KOPT-K1 (cell line): ENCODE data around the gene RNPC3.
"Not testable (repeated sequence)": the region's sequence is repeated elsewhere in the genome, so short reads cannot be mapped to it uniquely, and the experiment has no call there.

ENCODE experiments used
- H3K27ac ChIP-seq: fragments of 200-600 bp; sonication (generic); 2 replicates; pipeline ENCODE4 v1.5.1; 2016; ENCODE audit warnings: antibody characterized with exemption, mild to moderate bottlenecking, low read depth, low read length; ENCODE audit not compliant: poor library complexity, severe bottlenecking
- H3K36me3 ChIP-seq: fragments of 200-600 bp; sonication (generic); 2 replicates; pipeline ENCODE4 v1.5.1; 2017; ENCODE audit warnings: antibody characterized with exemption, mild to moderate bottlenecking, low read length, moderate library complexity; ENCODE audit not compliant: insufficient read depth
- H3K9me3 ChIP-seq: fragments of 200-600 bp; sonication (generic); 2 replicates; pipeline ENCODE4 v1.5.1; 2017; ENCODE audit warnings: antibody characterized with exemption, low read length, mild to moderate bottlenecking; ENCODE audit not compliant: insufficient read depth, poor library complexity, severe bottlenecking

The RNPC3 gene

GRCh38 chr1:103525114-103525606 is 339 bp upstream of the RNPC3 start:
- no peak overlapping the region for H3K27ac ChIP-seq
- H3K9me3 ChIP-seq: no peaks in the 10 kb centered on the region
- peaks cover 25% of the 10 kb centered on the region for H3K36me3 ChIP-seq

- H3K36me3 ChIP-seq: peaks cover 46% of the 10 kb centered on the region
- no peaks in the 10 kb centered on the region for H3K9me3 ChIP-seq
- H3K27ac ChIP-seq: no peak overlapping the region
Observed at GRCh38 chr1:103527331-103527730, 1.8 kb downstream of the RNPC3 start.

- no peak overlapping the region for H3K27ac ChIP-seq
- H3K9me3 ChIP-seq: no peaks in the 10 kb centered on the region
- H3K36me3 ChIP-seq: peaks cover 70% of the 10 kb centered on the region
Observed at GRCh38 chr1:103529746-103530145, 4.2 kb downstream of the RNPC3 start.

GRCh38 chr1:103538226-103538625 is 12.7 kb downstream of the RNPC3 start:
- no peaks in the 10 kb centered on the region for H3K9me3 ChIP-seq
- H3K36me3 ChIP-seq: peaks cover 93% of the 10 kb centered on the region
- no peak overlapping the region for H3K27ac ChIP-seq

GRCh38 chr1:103541431-103541830 is 15.9 kb downstream of the RNPC3 start:
- Histone ChIP-seq H3K36me3 (peaks cover 90% of the 10 kb centered on the region), H3K27ac (no peak overlapping the region), H3K9me3 (no peaks in the 10 kb centered on the region)

GRCh38 chr1:103546496-103546895 is 21.0 kb downstream of the RNPC3 start:
- H3K36me3 ChIP-seq: peaks cover 81% of the 10 kb centered on the region
- H3K27ac ChIP-seq: no peak overlapping the region
- no peaks in the 10 kb centered on the region for H3K9me3 ChIP-seq

GRCh38 chr1:103547840-103548239 is 22.3 kb downstream of the RNPC3 start:
- Histone ChIP-seq H3K9me3 (no peaks in the 10 kb centered on the region), H3K36me3 (peaks cover 83% of the 10 kb centered on the region), H3K27ac (no peak overlapping the region)

GRCh38 chr1:103560427-103560826 is 34.9 kb downstream of the RNPC3 start:
- Histone ChIP-seq H3K27ac (no peak overlapping the region), H3K9me3 (no peaks in the 10 kb centered on the region)

GRCh38 chr1:103561124-103561523 is 35.6 kb downstream of the RNPC3 start:
- H3K36me3 ChIP-seq, H3K27ac ChIP-seq, H3K9me3 ChIP-seq: not testable (repeated sequence)

More at GRCh38 chr1:103560427-103560826, 34.9 kb downstream of the RNPC3 start:
- peaks cover 12% of the 10 kb centered on the region for H3K36me3 ChIP-seq

GRCh38 chr1:103561643-103562395 is 36.3 kb downstream of the RNPC3 start:
- Histone ChIP-seq H3K27ac (no peak overlapping the region), H3K9me3 (no peaks in the 10 kb centered on the region), H3K36me3 (peaks cover 5% of the 10 kb centered on the region; the same call in 1 of the 2 replicates)

- Histone ChIP-seq H3K36me3 (no peaks in the 10 kb centered on the region), H3K27ac (no peak overlapping the region), H3K9me3 (no peaks in the 10 kb centered on the region)
Observed at GRCh38 chr1:103563056-103563455, 37.6 kb downstream of the RNPC3 start.

- Histone ChIP-seq H3K27ac (no peak overlapping the region), H3K9me3 (no peaks in the 10 kb centered on the region), H3K36me3 (no peaks in the 10 kb centered on the region)
Observed at GRCh38 chr1:103569493-103569892, 44.0 kb downstream of the RNPC3 start.

- not testable (repeated sequence) for H3K27ac ChIP-seq, H3K36me3 ChIP-seq, H3K9me3 ChIP-seq
Observed at GRCh38 chr1:103571289-103571688, 45.8 kb downstream of the RNPC3 start, which contains the start of gene AMY2B. Gene AMY2B, plus strand, starts transcription at chr1:103571589. Its CDS starts 14 bp downstream, at chr1:103571603.

- Histone ChIP-seq H3K36me3 (no peaks in the 10 kb centered on the region), H3K9me3 (no peaks in the 10 kb centered on the region), H3K27ac (no peak overlapping the region)
Observed at GRCh38 chr1:103576065-103576464, 50.6 kb downstream of the RNPC3 start.

GRCh38 chr1:103576784-103577183 is 51.3 kb downstream of the RNPC3 start:
- H3K36me3 ChIP-seq, H3K27ac ChIP-seq: not testable (repeated sequence)

GRCh38 chr1:103582464-103582863 is 57.0 kb downstream of the RNPC3 start:
- Histone ChIP-seq H3K27ac (no peak overlapping the region), H3K36me3 (no peaks in the 10 kb centered on the region)

More at GRCh38 chr1:103576784-103577183, 51.3 kb downstream of the RNPC3 start:
- not testable (repeated sequence) for H3K9me3 ChIP-seq

More at GRCh38 chr1:103582464-103582863, 57.0 kb downstream of the RNPC3 start:
- peaks cover 5% of the 10 kb centered on the region for H3K9me3 ChIP-seq
